ENCODE measurements around the gene MAD2L1. TPM values are rescaled to one million over a fixed set of nuclear protein-coding genes. Genes with fewer than 3 reads are reported as not detected.
A peak's percentile ranks its signal among the peaks of the same experiment; 100 is the strongest.

The MAD2L1 gene
- total and polyA plus RNA-seq, 2 of the 4 experiments (the other 2 are of a cell fraction): 13.6 to 15.2 TPM

- no peak overlapping the region for H3K4ac ChIP-seq (ENCODE audit: low read depth, low read length)
- no peaks in the 10 kb centered on the region for H3K9me3 ChIP-seq (ENCODE audit: control insufficient read depth, insufficient read depth, low read length)
- H3K4me1 ChIP-seq (ENCODE audit: control insufficient read depth, insufficient read depth, low read length): no peaks in the 10 kb centered on the region
- intact Hi-C loops (cut with micrococcal nuclease): no loop called here
- ATAC-seq (ENCODE audit: low read depth): no peak
- dilution Hi-C loops (cut with HindIII; ENCODE audit: low sequenced_read_pairs, unreplicated experiment): no loop called here
- H2BK15ac ChIP-seq (ENCODE audit: low read depth, low read length): no peak overlapping the region
- H3K9ac ChIP-seq (ENCODE audit: low read depth, low read length): no peak overlapping the region
- TF ChIP-seq NFE2L2 (IDR thresholded peaks at IDR 0.05; ENCODE audit: low read depth, low read length) (no peak), FOS (IDR thresholded peaks at IDR 0.05; ENCODE audit: low read depth, low read length) (no peak), MAFK (IDR thresholded peaks at IDR 0.05; ENCODE audit: low read depth, low read length) (peak; percentile 95)
- no peak overlapping the region for H3K14ac ChIP-seq (replicated peaks; ENCODE audit: low read depth, low read length)
- H3K23ac ChIP-seq (ENCODE audit: low read depth, low read length): no peak overlapping the region
- H4K91ac ChIP-seq (ENCODE audit: insufficient read depth, low read depth, low read length): no peak overlapping the region
- no peaks in the 10 kb centered on the region for H3K27me3 ChIP-seq (ENCODE audit: control insufficient read depth, insufficient read depth, low read length)
- no peak overlapping the region for H3K56ac ChIP-seq (ENCODE audit: extremely low read depth, insufficient read depth, low read length)
- H3K4me3 ChIP-seq (ENCODE audit: insufficient read depth, low read depth, low read length): no peak overlapping the region
- H3K36me3 ChIP-seq (ENCODE audit: control insufficient read depth, insufficient read depth, low read length): no peaks in the 10 kb centered on the region
- in situ Hi-C loops (cut with MboI; ENCODE audit: low sequenced_read_pairs): no loop called here
- H2BK120ac ChIP-seq (ENCODE audit: low read depth, low read length): no peak overlapping the region
- H3K27ac ChIP-seq (ENCODE audit: insufficient read depth, low read length): no peak overlapping the region
- no peaks in the 10 kb centered on the region for H3K9me1 ChIP-seq (ENCODE audit: insufficient read depth, low read length)
- WGBS, 2 experiments (ENCODE audit: extremely low coverage in 2 of 2, insufficient read length in 1 of 2): no CpG with 5 or more reads among the region's 2 CpGs
- no peaks in the 10 kb centered on the region for H3K79me1 ChIP-seq (ENCODE audit: low read depth in 1 of 2, low read length in 2 of 2)
- H4K8ac ChIP-seq (ENCODE audit: low read depth in 2 of 2, low read length in 2 of 2): no peak overlapping the region
- no peak overlapping the region for H2AK5ac ChIP-seq (ENCODE audit: low read depth, low read length)
- CTCF ChIA-PET: no interaction called here
- no peak overlapping the region for H2AFZ ChIP-seq (replicated peaks; ENCODE audit: low read length, poor library complexity)
- POLR2A ChIA-PET (ENCODE audit: unreplicated experiment): no interaction called here
- H2AK9ac ChIP-seq (replicated peaks; ENCODE audit: low read depth, low read length, poor library complexity): no peak overlapping the region
- no peak overlapping the region for H3K4me2 ChIP-seq (ENCODE audit: low read depth, low read length)
- no peak overlapping the region for H2BK5ac ChIP-seq (ENCODE audit: low read depth, low read length, poor library complexity, severe bottlenecking)
- no peak for DNase-seq
- no peak overlapping the region for H4K5ac ChIP-seq (ENCODE audit: low read depth, low read length)
- H3K18ac ChIP-seq (ENCODE audit: low read depth, low read length): no peak overlapping the region
- no peak overlapping the region for H2BK20ac ChIP-seq (ENCODE audit: low read depth, low read length)
- no TSS peak for BruUV-seq (replicated peaks)
- no peaks in the 10 kb centered on the region for H4K20me1 ChIP-seq (ENCODE audit: insufficient read depth, low read length)
These were observed 16.5 kb upstream of the MAD2L1 start for GRCh38 chr4:120083152-120083551.

All from IMR-90 (cell line).